Measurements from ENCODE around the gene C21orf58. TPM values are rescaled to one million over a fixed set of nuclear protein-coding genes. Genes with fewer than 3 reads are reported as not detected.

C21orf58 gene
- total RNA-seq, 4 donors from 2014 or later = 4.6 to 20.6 (median 11.4) TPM

DNA sequence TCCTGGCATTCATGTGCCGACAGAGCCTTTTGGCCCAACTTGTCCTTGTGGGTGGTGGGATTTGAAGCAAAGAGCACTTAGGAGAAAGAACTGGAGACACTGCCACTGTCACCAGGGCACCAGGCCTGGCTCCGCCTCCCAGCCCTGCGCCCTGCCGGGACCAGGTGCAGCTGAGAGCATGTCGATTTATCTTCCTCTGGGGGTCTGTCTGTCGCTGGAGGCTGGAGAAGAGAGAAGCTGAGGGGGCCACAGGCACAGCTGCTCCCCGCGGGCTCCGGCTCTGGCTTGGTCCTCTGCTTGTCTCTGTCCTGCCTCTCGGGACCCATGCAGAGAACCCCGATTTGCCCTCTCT is 28.5 kb upstream of the C21orf58 start:
- TF ChIP-seq POLR2A (IDR thresholded peaks at IDR 0.05) = no peak
- TF ChIP-seq, protein P1, sequence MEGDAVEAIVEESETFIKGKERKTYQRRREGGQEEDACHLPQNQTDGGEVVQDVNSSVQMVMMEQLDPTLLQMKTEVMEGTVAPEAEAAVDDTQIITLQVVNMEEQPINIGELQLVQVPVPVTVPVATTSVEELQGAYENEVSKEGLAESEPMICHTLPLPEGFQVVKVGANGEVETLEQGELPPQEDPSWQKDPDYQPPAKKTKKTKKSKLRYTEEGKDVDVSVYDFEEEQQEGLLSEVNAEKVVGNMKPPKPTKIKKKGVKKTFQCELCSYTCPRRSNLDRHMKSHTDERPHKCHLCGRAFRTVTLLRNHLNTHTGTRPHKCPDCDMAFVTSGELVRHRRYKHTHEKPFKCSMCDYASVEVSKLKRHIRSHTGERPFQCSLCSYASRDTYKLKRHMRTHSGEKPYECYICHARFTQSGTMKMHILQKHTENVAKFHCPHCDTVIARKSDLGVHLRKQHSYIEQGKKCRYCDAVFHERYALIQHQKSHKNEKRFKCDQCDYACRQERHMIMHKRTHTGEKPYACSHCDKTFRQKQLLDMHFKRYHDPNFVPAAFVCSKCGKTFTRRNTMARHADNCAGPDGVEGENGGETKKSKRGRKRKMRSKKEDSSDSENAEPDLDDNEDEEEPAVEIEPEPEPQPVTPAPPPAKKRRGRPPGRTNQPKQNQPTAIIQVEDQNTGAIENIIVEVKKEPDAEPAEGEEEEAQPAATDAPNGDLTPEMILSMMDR (IDR thresholded peaks at IDR 0.05) = no peak
- Histone ChIP-seq H3K36me3 (peaks cover 0 to 100% (median 0%) of the 10 kb centered on the region in 3 donors), H3K27ac (no peak overlapping the region), H3K4me1 (no peaks in the 10 kb centered on the region), H3K4me3 (no peak overlapping the region), H3K9me3 (no peaks in the 10 kb centered on the region), H3K27me3 (no peaks in the 10 kb centered on the region)
- no peak for DNase-seq

DNA sequence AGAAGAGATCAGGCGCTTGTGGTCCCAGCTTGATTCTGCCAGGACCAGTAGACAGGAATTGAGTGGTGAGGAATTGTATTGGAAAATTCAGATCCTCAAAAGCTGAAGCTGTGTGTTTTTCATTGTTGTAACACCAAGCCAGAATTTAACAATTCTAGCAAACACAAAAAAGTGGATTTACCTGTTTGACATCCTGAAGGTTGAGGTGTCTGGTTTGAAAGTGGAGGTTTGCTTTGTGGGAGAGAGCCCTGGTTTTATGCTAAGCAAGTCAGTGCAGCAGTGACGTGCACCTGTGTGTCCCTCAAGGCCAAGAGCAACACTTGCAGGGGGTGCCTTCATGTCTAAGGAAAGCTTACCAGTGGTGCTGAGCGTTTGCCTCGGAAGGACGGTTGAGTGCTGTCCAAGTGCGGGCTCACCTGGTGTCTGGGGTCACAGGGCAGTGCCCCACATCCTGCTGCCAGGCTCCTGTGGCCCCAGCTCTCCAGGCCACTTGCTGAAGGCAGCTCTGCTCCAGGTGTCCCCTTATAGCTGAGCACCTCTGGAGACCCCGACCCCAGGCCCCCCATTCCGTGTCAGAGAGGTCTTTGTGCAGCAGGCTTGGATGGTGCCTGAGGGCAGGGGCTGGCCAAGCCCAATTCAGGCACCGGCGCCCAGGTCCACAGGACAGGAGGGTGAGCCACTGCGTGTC is 27.9 kb upstream of the C21orf58 start:
- no peaks in the 10 kb centered on the region for H3K9me3 ChIP-seq
- no peaks in the 10 kb centered on the region for H3K27me3 ChIP-seq
- H3K27ac ChIP-seq = no peak overlapping the region
- H3K4me1 ChIP-seq = no peaks in the 10 kb centered on the region
- no peak for TF ChIP-seq POLR2A (IDR thresholded peaks at IDR 0.05)
- TF ChIP-seq, protein P1 (IDR thresholded peaks at IDR 0.05) = no peak
- no peak for DNase-seq
- peaks cover 0 to 100% (median 0%) of the 10 kb centered on the region in 3 donors for H3K36me3 ChIP-seq
- H3K4me3 ChIP-seq = no peak overlapping the region

DNA sequence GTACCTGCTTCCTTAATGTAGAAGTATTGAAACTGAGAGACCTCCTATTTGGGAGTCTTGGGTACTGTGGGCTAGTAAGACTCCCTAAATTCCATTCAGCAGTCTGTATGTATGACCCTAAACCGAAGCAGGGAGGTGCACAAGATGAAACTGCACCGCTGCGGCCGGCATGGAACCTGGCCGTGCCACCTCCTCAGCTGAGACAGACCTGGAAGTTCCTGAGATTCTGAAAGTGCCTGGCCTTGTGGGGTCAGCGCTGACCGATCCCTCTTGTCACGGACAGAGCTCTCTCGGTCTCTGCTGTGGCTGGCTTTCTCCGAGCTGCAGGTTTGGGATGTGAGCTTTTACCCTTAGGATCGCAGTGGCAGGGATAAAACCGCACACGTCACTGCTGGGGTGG is 27.3 kb upstream of the C21orf58 start:
- Histone ChIP-seq H3K9me3 (no peaks in the 10 kb centered on the region), H3K4me1 (no peaks in the 10 kb centered on the region), H3K27ac (no peak overlapping the region), H3K27me3 (no peaks in the 10 kb centered on the region), H3K4me3 (no peak overlapping the region), H3K36me3 (peaks cover 0 to 100% (median 0%) of the 10 kb centered on the region in 3 donors)
- no peak for DNase-seq
- TF ChIP-seq, protein P1 (IDR thresholded peaks at IDR 0.05) = no peak
- no peak for TF ChIP-seq POLR2A (IDR thresholded peaks at IDR 0.05)

DNA sequence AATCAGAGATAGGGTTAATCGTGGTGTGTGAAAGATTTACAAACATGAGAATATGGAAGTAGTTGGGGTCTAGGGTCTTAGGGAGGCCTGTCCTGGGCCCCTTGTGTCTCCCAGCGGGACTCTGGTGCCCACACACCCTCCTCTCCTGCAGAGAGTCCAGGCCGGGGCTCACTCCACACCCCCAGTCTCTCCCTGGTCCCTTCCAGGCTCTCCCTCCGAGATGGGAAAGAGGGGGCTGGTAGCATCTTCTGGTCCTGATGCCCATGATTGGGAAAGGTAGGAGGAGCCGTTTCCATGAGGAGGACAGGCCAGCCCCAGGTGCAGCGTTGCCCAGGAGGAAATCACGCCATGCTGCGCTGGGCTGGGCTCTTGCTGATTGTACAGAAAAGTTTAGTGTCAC is 26.9 kb upstream of the C21orf58 start:
- Histone ChIP-seq H3K27ac (no peak overlapping the region), H3K9me3 (no peaks in the 10 kb centered on the region), H3K4me1 (no peaks in the 10 kb centered on the region), H3K27me3 (no peaks in the 10 kb centered on the region), H3K4me3 (no peak overlapping the region), H3K36me3 (peaks cover 0 to 100% (median 0%) of the 10 kb centered on the region in 3 donors)
- DNase-seq = no peak
- TF ChIP-seq POLR2A (IDR thresholded peaks at IDR 0.05) = no peak
- TF ChIP-seq, protein P1 (IDR thresholded peaks at IDR 0.05) = no peak

DNA sequence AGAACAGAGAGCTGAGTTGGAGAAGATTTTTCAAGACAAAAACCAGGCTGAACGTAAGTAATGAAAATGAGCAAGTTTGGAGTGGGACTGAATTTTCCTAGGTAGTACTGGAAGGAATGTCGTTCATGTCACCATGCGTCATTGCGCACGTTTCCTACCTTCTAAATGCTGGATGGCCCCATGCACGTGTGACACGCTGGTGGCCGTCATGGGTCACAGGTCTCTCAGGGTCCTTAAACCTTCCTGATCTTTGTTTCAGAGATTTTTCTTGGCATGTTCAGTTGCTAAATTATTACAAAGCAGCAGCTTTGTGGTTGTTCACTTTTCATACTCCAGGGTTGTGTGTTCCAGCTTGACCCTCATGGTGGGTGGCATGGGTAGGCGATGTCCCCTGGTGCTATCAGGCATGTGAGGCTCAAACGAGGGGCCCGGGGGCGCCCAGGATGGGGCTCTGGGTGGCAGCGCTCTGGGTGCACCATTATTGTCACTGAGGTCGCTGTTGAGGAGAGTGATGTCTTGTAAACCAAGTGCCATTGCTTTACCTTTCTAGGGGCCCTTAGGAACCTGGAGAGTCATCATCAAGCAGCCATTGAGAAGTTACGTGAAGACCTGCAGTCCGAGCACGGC is 25.6 kb upstream of the C21orf58 start:
- no peak overlapping the region for H3K27ac ChIP-seq
- H3K9me3 ChIP-seq = no peaks in the 10 kb centered on the region
- no peak for TF ChIP-seq POLR2A (IDR thresholded peaks at IDR 0.05)
- TF ChIP-seq, protein P1 (IDR thresholded peaks at IDR 0.05) = no peak
- no peak overlapping the region for H3K4me3 ChIP-seq
- H3K27me3 ChIP-seq = no peaks in the 10 kb centered on the region
- H3K36me3 ChIP-seq = peaks cover 0 to 88% (median 0%) of the 10 kb centered on the region in 3 donors
- no peak for DNase-seq
- H3K4me1 ChIP-seq = no peaks in the 10 kb centered on the region
